ENCODE results near the gene RAET1G. TPM values are rescaled to one million over a fixed set of nuclear protein-coding genes. Genes with fewer than 3 reads are reported as not detected.
A peak's percentile ranks its signal among the peaks of the same experiment; 100 is the strongest.

RAET1G gene
- total and polyA plus RNA-seq, 9 of the 15 experiments (the other 6 are each of a cell fraction or from before 2014, with no cell fraction given): 0.11 TPM; not detected in 8

DNA sequence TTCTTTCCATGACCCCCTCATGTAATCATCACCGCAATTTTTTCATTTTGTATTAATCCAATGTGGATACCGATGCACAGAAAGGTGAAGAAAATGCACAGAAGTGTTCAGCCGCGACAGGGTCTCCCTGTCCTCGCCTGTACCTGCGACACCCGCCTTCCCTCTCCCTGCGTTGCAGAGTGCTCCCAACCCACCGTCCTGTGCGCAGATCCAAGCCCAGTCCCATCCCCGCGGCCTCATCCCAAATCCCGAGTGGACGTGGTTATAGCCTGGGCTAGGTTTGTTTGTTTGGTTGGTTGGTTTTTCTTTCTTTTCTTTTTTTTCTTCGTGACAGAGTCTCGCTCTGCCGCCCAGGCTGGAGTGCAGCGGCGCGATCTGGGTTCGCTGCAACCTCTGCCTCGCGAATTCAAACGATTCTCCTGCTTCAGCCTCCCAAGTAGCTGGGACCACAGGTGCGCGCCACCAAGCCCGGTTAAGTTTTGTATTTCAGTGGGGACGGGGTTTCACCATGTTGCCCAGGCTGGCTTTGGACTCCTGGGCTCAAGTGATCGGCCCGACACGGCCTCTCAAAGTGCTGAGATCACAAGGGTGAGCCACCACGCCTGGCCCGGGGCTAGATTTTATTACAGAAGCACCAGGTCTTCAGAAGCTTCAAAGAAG is 536 bp upstream of the RAET1G start:
- TF ChIP-seq NRF1 (conservative IDR thresholded peaks at IDR 0.05 in 1 of 2, IDR thresholded peaks at IDR 0.05 in 1 of 2) (peak in 1 of 2 experiments; percentile 23; a peak in 1 of 4 replicates), ZNF764 (CRISPR knock-in tag; IDR thresholded peaks at IDR 0.05; ENCODE audit: low read depth) (no peak), CBFA2T3 (IDR thresholded peaks at IDR 0.05) (no peak)
- TF ChIP-seq, protein P1, sequence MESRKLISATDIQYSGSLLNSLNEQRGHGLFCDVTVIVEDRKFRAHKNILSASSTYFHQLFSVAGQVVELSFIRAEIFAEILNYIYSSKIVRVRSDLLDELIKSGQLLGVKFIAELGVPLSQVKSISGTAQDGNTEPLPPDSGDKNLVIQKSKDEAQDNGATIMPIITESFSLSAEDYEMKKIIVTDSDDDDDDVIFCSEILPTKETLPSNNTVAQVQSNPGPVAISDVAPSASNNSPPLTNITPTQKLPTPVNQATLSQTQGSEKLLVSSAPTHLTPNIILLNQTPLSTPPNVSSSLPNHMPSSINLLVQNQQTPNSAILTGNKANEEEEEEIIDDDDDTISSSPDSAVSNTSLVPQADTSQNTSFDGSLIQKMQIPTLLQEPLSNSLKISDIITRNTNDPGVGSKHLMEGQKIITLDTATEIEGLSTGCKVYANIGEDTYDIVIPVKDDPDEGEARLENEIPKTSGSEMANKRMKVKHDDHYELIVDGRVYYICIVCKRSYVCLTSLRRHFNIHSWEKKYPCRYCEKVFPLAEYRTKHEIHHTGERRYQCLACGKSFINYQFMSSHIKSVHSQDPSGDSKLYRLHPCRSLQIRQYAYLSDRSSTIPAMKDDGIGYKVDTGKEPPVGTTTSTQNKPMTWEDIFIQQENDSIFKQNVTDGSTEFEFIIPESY (CRISPR knock-in tag; IDR thresholded peaks at IDR 0.05): 0 out of 2 replicates have a peak, but pooled peaks have one; percentile 2
- TF ChIP-seq, protein P2, sequence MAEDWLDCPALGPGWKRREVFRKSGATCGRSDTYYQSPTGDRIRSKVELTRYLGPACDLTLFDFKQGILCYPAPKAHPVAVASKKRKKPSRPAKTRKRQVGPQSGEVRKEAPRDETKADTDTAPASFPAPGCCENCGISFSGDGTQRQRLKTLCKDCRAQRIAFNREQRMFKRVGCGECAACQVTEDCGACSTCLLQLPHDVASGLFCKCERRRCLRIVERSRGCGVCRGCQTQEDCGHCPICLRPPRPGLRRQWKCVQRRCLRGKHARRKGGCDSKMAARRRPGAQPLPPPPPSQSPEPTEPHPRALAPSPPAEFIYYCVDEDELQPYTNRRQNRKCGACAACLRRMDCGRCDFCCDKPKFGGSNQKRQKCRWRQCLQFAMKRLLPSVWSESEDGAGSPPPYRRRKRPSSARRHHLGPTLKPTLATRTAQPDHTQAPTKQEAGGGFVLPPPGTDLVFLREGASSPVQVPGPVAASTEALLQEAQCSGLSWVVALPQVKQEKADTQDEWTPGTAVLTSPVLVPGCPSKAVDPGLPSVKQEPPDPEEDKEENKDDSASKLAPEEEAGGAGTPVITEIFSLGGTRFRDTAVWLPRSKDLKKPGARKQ (CRISPR knock-in tag; IDR thresholded peaks at IDR 0.05): 0 out of 2 replicates have a peak, but pooled peaks have one; percentile 35
- H3K36me3 ChIP-seq (ENCODE audit: control insufficient read depth, insufficient read depth, low read length): no peaks in the 10 kb centered on the region
- H3K4me1 ChIP-seq (replicated peaks in 1 of 2; ENCODE audit: control insufficient read depth in 2 of 2, insufficient read depth in 2 of 2, low read length in 2 of 2): peaks cover 0 to 26% of the 10 kb centered on the region in 2 experiments; a peak in 3 of 5 replicates
- H3K79me2 ChIP-seq (ENCODE audit: control insufficient read depth, insufficient read depth, low read length): no peaks in the 10 kb centered on the region
- in situ Hi-C loops (cut with MboI): loop anchor here (5.0 to 25.0 kb wide), 3 partner anchors 81 to 886 kb away; no protein-coding TSS in a partner anchor
- peak overlapping the region; percentile 56; the same call in 1 of the 2 replicates for H3K4me2 ChIP-seq (ENCODE audit: insufficient read depth, low read length)
- 48% methylated on average over 32 of the region's 33 CpGs for WGBS (ENCODE audit: insufficient coverage, low coverage, missing lambda C conversion rate)
- no peak overlapping the region for H3K27ac ChIP-seq (ENCODE audit: extremely low read depth, low read depth, low read length)
- H3K4me3 ChIP-seq: no peak overlapping the region
- ChIA-PET CTCF (ENCODE audit: low intra/inter-chr PET ratio) (interaction anchor here (0.6 kb wide), 2 partner anchors 22 to 1578 kb away, joined by 3 to 5 read pairs; no protein-coding TSS in a partner anchor), POLR2A (no interaction called here)
- no peaks in the 10 kb centered on the region for H3K9me3 ChIP-seq (replicated peaks; ENCODE audit: control insufficient read depth, insufficient read depth, low read depth, low read length)
- H2AFZ ChIP-seq (ENCODE audit: low read depth, low read length): no peak overlapping the region
- DNase-seq (ENCODE audit: extremely low read depth in 1 of 4, low spot score in 3 of 4) (no peak), FAIRE-seq (no peak), ATAC-seq (no peak)
- no peak overlapping the region for H3K9ac ChIP-seq (ENCODE audit: insufficient read depth in 1 of 2, low read depth in 2 of 2, low read length in 2 of 2)
- H3K9me1 ChIP-seq (ENCODE audit: control insufficient read depth, insufficient read depth, low read length): no peaks in the 10 kb centered on the region
- intact Hi-C loops (cut with micrococcal nuclease): no loop called here
- peaks cover 1% of the 10 kb centered on the region; the same call in 1 of the 2 replicates for H4K20me1 ChIP-seq (replicated peaks; ENCODE audit: control insufficient read depth, insufficient read depth, low read length)
- peaks cover 13 to 56% of the 10 kb centered on the region in 2 experiments; a peak in 4 of 5 replicates for H3K27me3 ChIP-seq (ENCODE audit: control insufficient read depth in 2 of 2, insufficient read depth in 2 of 2, low read length in 2 of 2)
- BruUV-seq (replicated peaks): no TSS peak
